ENCODE results near the gene ZNF26. TPM values are rescaled to one million over a fixed set of nuclear protein-coding genes. Genes with fewer than 3 reads are reported as not detected.
"Not testable (repeated sequence)": the region's sequence is repeated elsewhere in the genome, so short reads cannot be mapped to it uniquely, and the experiment has no call there.

ZNF26 gene
- total RNA-seq, 1 experiment from 2014 or later, result 16.0 TPM

DNA sequence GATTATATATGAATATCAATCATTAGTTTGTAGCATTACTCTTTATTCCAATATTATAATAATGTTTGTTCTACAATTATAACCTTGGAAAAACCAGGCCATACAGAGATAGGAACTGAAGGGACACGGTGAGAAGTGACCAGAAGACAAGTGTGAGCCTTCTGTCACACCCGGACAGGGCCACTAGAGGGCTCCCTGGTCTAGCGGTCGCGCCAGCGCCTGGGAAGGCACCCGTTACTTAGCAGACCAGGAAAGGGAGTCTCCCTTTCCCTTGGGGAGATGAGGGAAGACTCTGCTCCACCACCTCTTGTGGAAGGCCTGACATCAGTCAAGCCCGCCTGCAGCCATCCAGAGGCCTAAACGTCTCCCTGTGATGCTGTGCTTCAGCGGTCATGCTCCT is 22.2 kb upstream of the ZNF26 start:
- H3K27me3 ChIP-seq (replicated peaks; ENCODE audit: insufficient read depth, low read depth, low read length, poor library complexity); POLR2A ChIA-PET (ENCODE audit: low non-redundant PET): not testable (repeated sequence)

DNA sequence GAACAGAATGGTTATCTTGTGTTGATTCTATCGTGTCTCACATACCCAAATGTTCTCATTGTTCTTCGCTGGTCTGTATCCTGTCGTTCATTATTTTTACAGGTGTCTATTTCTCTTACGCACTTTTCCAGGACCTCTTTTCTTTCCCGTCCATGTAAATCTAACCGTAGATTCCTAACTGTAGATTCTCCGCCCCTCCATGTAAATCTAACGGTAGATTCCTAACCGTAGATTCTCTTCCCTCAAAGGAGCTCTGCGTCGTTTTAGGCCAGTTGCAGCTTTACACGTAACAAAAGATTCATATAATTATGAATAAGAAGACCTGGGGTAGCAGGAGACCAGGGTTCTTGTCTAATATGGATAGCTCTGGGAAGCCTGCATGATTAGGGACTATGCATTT is 20.4 kb upstream of the ZNF26 start:
- Histone ChIP-seq H3K4me3 (ENCODE audit: low read depth, low read length, poor library complexity, severe bottlenecking) (no peak overlapping the region), H3K9me3 (ENCODE audit: low read depth, low read length, poor library complexity, severe bottlenecking) (peaks cover 33% of the 10 kb centered on the region), H3K27me3 (replicated peaks; ENCODE audit: insufficient read depth, low read depth, low read length, poor library complexity) (no peaks in the 10 kb centered on the region), H3K36me3 (ENCODE audit: insufficient read depth, low read length, poor library complexity, severe bottlenecking) (no peaks in the 10 kb centered on the region), H3K27ac (ENCODE audit: low read depth, low read length, poor library complexity, severe bottlenecking) (no peak overlapping the region), H3K4me1 (ENCODE audit: insufficient read depth, low read length, poor library complexity, severe bottlenecking) (no peaks in the 10 kb centered on the region)
- intact Hi-C loops (cut with micrococcal nuclease; ENCODE audit: unreplicated experiment), result no loop called here
- BruUV-seq (replicated peaks), result no TSS peak
- no peak for DNase-seq (ENCODE audit: low spot score)
- ChIA-PET POLR2A (ENCODE audit: low non-redundant PET) (no interaction called here), CTCF (no interaction called here)
- no peak for TF ChIP-seq EZH2 (IDR thresholded peaks at IDR 0.05; ENCODE audit: borderline replicate concordance, low read depth, low read length, poor library complexity, severe bottlenecking)
- TF ChIP-seq, protein P1, sequence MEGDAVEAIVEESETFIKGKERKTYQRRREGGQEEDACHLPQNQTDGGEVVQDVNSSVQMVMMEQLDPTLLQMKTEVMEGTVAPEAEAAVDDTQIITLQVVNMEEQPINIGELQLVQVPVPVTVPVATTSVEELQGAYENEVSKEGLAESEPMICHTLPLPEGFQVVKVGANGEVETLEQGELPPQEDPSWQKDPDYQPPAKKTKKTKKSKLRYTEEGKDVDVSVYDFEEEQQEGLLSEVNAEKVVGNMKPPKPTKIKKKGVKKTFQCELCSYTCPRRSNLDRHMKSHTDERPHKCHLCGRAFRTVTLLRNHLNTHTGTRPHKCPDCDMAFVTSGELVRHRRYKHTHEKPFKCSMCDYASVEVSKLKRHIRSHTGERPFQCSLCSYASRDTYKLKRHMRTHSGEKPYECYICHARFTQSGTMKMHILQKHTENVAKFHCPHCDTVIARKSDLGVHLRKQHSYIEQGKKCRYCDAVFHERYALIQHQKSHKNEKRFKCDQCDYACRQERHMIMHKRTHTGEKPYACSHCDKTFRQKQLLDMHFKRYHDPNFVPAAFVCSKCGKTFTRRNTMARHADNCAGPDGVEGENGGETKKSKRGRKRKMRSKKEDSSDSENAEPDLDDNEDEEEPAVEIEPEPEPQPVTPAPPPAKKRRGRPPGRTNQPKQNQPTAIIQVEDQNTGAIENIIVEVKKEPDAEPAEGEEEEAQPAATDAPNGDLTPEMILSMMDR (conservative IDR thresholded peaks at IDR 0.05; ENCODE audit: low read depth, low read length), result no peak

More for the DNA sequence above, 22.2 kb upstream of the ZNF26 start:
- CTCF ChIA-PET; H3K4me3 ChIP-seq (ENCODE audit: low read depth, low read length, poor library complexity, severe bottlenecking); intact Hi-C loops (cut with micrococcal nuclease; ENCODE audit: unreplicated experiment); BruUV-seq (replicated peaks); H3K27ac ChIP-seq (ENCODE audit: low read depth, low read length, poor library complexity, severe bottlenecking); H3K4me1 ChIP-seq (ENCODE audit: insufficient read depth, low read length, poor library complexity, severe bottlenecking); H3K36me3 ChIP-seq (ENCODE audit: insufficient read depth, low read length, poor library complexity, severe bottlenecking): not testable (repeated sequence)
- TF ChIP-seq, protein P1 (conservative IDR thresholded peaks at IDR 0.05; ENCODE audit: low read depth, low read length), result peak; percentile 34
- H3K9me3 ChIP-seq (ENCODE audit: low read depth, low read length, poor library complexity, severe bottlenecking), result peaks cover 29% of the 10 kb centered on the region
- DNase-seq (ENCODE audit: low spot score), result peak; percentile 15

DNA sequence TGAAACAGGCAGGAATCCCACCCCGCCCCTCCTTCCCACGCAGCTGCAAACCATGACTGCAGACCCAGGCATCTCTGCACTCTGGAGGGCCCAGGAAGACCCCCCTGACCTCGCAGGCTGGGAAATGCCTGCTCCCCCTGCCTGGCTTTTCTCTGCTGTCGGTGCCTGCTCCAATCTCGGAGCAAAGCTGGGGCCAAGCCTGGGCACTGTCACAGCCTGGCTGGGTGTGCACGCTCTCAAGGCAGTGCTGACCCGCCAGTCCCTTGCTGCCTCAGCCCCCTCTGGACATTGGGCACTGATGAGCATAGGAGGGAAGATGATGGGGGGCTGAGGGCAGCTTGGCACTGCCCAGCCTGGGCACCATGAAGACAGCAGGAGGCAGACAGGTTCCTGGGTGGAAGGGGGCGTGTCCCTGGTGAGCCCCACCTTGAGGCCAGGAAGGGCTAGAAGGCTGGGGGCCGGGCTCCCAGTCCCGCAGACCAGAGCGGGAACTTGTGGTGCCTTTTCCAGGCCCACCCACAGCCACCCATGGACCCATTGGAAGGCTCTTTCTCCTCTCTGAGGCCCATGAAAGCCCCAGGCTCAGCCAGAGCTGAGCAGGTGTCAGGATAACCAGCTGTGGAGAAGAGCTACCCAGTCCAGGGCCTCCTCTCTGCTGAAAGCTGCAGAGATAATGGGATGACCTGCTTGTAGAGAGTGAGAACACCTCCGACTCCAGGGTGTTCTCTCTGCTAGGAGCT is 19.3 kb upstream of the ZNF26 start:
- no peaks in the 10 kb centered on the region for H3K4me1 ChIP-seq (ENCODE audit: insufficient read depth, low read length, poor library complexity, severe bottlenecking)
- POLR2A ChIA-PET (ENCODE audit: low non-redundant PET), result no interaction called here
- TF ChIP-seq, protein P1 (conservative IDR thresholded peaks at IDR 0.05; ENCODE audit: low read depth, low read length), result no peak
- no peak for TF ChIP-seq EZH2 (IDR thresholded peaks at IDR 0.05; ENCODE audit: borderline replicate concordance, low read depth, low read length, poor library complexity, severe bottlenecking)
- H3K9me3 ChIP-seq (ENCODE audit: low read depth, low read length, poor library complexity, severe bottlenecking), result peaks cover 33% of the 10 kb centered on the region
- DNase-seq (ENCODE audit: low spot score), result no peak
- H3K27ac ChIP-seq (ENCODE audit: low read depth, low read length, poor library complexity, severe bottlenecking), result no peak overlapping the region
- H3K4me3 ChIP-seq (ENCODE audit: low read depth, low read length, poor library complexity, severe bottlenecking), result no peak overlapping the region
- BruUV-seq (replicated peaks), result no TSS peak
- intact Hi-C loops (cut with micrococcal nuclease; ENCODE audit: unreplicated experiment), result no loop called here
- no peaks in the 10 kb centered on the region for H3K36me3 ChIP-seq (ENCODE audit: insufficient read depth, low read length, poor library complexity, severe bottlenecking)
- CTCF ChIA-PET, result no interaction called here
- H3K27me3 ChIP-seq (replicated peaks; ENCODE audit: insufficient read depth, low read depth, low read length, poor library complexity), result no peaks in the 10 kb centered on the region

Data from A673 (cell line).